SK-N-SH (cell line): Measurements from ENCODE around the gene ZNF280D. TPM values are rescaled to one million over a fixed set of nuclear protein-coding genes. Genes with fewer than 3 reads are reported as not detected.
"Not testable (repeated sequence)": the region's sequence is repeated elsewhere in the genome, so short reads cannot be mapped to it uniquely, and the experiment has no call there.

Experiments used
- CTCF ChIA-PET: fragments of 300-600, 350-600 bp; formaldehyde crosslinking; extraction: SDS; loops from one replicate; lab custom pipeline; 2021; lab: Yijun Ruan, JAX
- POLR2A ChIA-PET: fragments of 350-600 bp; sonication (Branson Sonifier 250); formaldehyde crosslinking; extraction: SDS; loops from one replicate; lab custom pipeline; 2020; ENCODE audit warnings: antibody characterized with exemption, inconsistent platforms; lab: Yijun Ruan, JAX
- DNase-seq: peaks from one replicate; pipeline ENCODE4 v3.0.0; 2012
- H2AFZ ChIP-seq: fragments of 200-600 bp; sonication (generic); 2 replicates; pipeline ENCODE4 v1.8.1; 2016; ENCODE audit warnings: antibody characterized with exemption, mild to moderate bottlenecking, low read depth
- H3F3A ChIP-seq: fragments of 200-600 bp; sonication (generic); replicated peaks from 2 replicates; pipeline ENCODE3; 2016; ENCODE audit warnings: antibody characterized with exemption, mild to moderate bottlenecking; ENCODE audit not compliant: insufficient read depth
- H3K27ac ChIP-seq, 2 experiments: fragments of 200-500 bp in 1 of 2; fragments of 200-600 bp in 1 of 2; sonication (Bioruptor generic) in 1 of 2; sonication (generic), shearing (Covaris generic) in 1 of 2; 2 replicates each; pipeline versions ENCODE4 v1.5.1 to v1.6.1; 2014 to 2016; ENCODE audit warnings: low read depth in 2 of 2, inconsistent platforms in 1 of 2, low read length in 1 of 2, mild to moderate bottlenecking in 1 of 2, mixed read lengths in 1 of 2
- H3K27me3 ChIP-seq: fragments of 200-600 bp; sonication (generic), shearing (Covaris generic); 2 replicates; pipeline ENCODE4 v1.6.1; 2016; ENCODE audit warnings: mixed run types; ENCODE audit not compliant: insufficient read depth
- H3K36me3 ChIP-seq, 2 experiments: fragments of 200-500 bp in 1 of 2; fragments of 200-600 bp in 1 of 2; sonication (Bioruptor generic) in 1 of 2; sonication (generic) in 1 of 2; replicated peaks in 1 of 2; 2 replicates each; pipeline versions ENCODE3 to v1.5.1; 2014 to 2016; ENCODE audit warnings: low read length in 1 of 2, mild to moderate bottlenecking in 1 of 2; ENCODE audit not compliant: insufficient read depth in 2 of 2, control insufficient read depth in 1 of 2
- H3K4me1 ChIP-seq, 2 experiments: fragments of 200-500 bp in 1 of 2; fragments of 200-600 bp in 1 of 2; sonication (Bioruptor generic) in 1 of 2; sonication (generic), shearing (Covaris generic) in 1 of 2; 2 replicates each; pipeline versions ENCODE4 v1.5.1 to v1.6.1; 2014 to 2016; ENCODE audit warnings: low read depth in 1 of 2, low read length in 1 of 2, mixed run types in 1 of 2; ENCODE audit not compliant: insufficient read depth in 2 of 2, control insufficient read depth in 1 of 2
- H3K4me2 ChIP-seq: fragments of 200-600 bp; sonication (generic), shearing (Covaris generic); 2 replicates; pipeline ENCODE4 v1.6.1; 2017; ENCODE audit warnings: mixed run types
- H3K4me3 ChIP-seq, 2 experiments: fragments of 200-500 bp in 1 of 2; fragments of 200-600 bp in 1 of 2; sonication (Bioruptor generic) in 1 of 2; sonication (generic), shearing (Covaris generic) in 1 of 2; 2 replicates each; pipeline versions ENCODE4 v1.5.1 to v1.8.1; 2014 to 2016; ENCODE audit warnings: low read depth in 2 of 2, inconsistent platforms in 1 of 2, low read length in 1 of 2, mild to moderate bottlenecking in 1 of 2, mixed read lengths in 1 of 2, moderate library complexity in 1 of 2
- H3K79me2 ChIP-seq: fragments of 200-600 bp; sonication (generic); 2 replicates; pipeline ENCODE4 v1.8.1; 2017; ENCODE audit warnings: mild to moderate bottlenecking; ENCODE audit not compliant: insufficient read depth
- H3K9ac ChIP-seq: fragments of 200-600 bp; sonication (generic); 2 replicates; pipeline ENCODE4 v1.6.1; 2017; ENCODE audit warnings: mixed run types
- H3K9me2 ChIP-seq: fragments of 200-600 bp; sonication (generic); 2 replicates; pipeline ENCODE4 v1.6.1; 2017; ENCODE audit warnings: mixed run types
- H3K9me3 ChIP-seq: fragments of 200-600 bp; sonication (generic); 2 replicates; pipeline ENCODE4 v1.6.1; 2017; ENCODE audit warnings: mixed run types, mild to moderate bottlenecking, moderate library complexity
- H4K20me1 ChIP-seq: fragments of 200-600 bp; sonication (generic); 2 replicates; pipeline ENCODE4 v1.6.1; 2017; ENCODE audit warnings: mild to moderate bottlenecking, mixed run types; ENCODE audit not compliant: insufficient read depth
- CHD2 ChIP-seq: fragments of 150-350 bp; IDR thresholded peaks from 2 replicates; pipeline ENCODE4 v1.6.1; 2018; ENCODE audit warnings: low read length; ENCODE audit not compliant: partially characterized antibody
- CTCF ChIP-seq: fragments of 200-600 bp; sonication (generic); IDR thresholded peaks from 2 replicates; pipeline ENCODE4 v1.6.1; 2017; ENCODE audit warnings: antibody characterized with exemption, mild to moderate bottlenecking, moderate library complexity
- ELF1 ChIP-seq: IDR thresholded peaks from 2 replicates; pipeline ENCODE4 v1.4.0; 2012
- GABPA ChIP-seq: IDR thresholded peaks from 2 replicates; pipeline ENCODE4 v1.4.0; 2012; ENCODE audit warnings: low read depth, mild to moderate bottlenecking
- JUND ChIP-seq: IDR thresholded peaks from 2 replicates; pipeline ENCODE4 v1.4.0; 2012
- MEF2A ChIP-seq: IDR thresholded peaks from 2 replicates; pipeline ENCODE4 v1.4.0; 2012; ENCODE audit warnings: low read depth, borderline replicate concordance
- NFIC ChIP-seq: IDR thresholded peaks from 2 replicates; pipeline ENCODE4 v1.4.0; 2012; ENCODE audit warnings: borderline replicate concordance
- POLR2AphosphoS5 ChIP-seq: IDR thresholded peaks from 2 replicates; pipeline ENCODE4 v1.6.1; 2012; ENCODE audit warnings: low read depth, low read length
- TAF1 ChIP-seq: IDR thresholded peaks from 2 replicates; pipeline ENCODE4 v1.6.1; 2012; ENCODE audit warnings: low read depth, mild to moderate bottlenecking, low read length, moderate library complexity, borderline replicate concordance
- USF1 ChIP-seq: IDR thresholded peaks from 2 replicates; pipeline ENCODE4 v1.4.0; 2012; ENCODE audit warnings: low read depth, borderline replicate concordance
- YY1 ChIP-seq: IDR thresholded peaks from 2 replicates; pipeline ENCODE4 v1.4.0; 2012; ENCODE audit warnings: low read depth, mild to moderate bottlenecking
- WGBS: methylation state at CpG from one replicate; pipeline ENCODE4 v1.1.6; 2017; ENCODE audit warnings: low lambda C conversion rate; 5-methylcytosine and 5-hydroxymethylcytosine counted together
- polyA plus RNA-seq, 3 experiments: library from polyadenylated mRNA; depleted of rRNA; stranded (reverse); fragments of >200 nt; gene quantifications; 2 replicates each; pipeline ENCODE4 v1.2.3, GENCODE V29; 2012

ZNF280D gene
- polyA plus RNA-seq, 1 of the 3 experiments (the other 2 are of a cell fraction): 5.4 TPM

GRCh38 chr15:56782306-56782705 lies 49.0 kb upstream of the ZNF280D start:
- no peak overlapping the region for H3K9ac ChIP-seq
- H3K27ac ChIP-seq: no peak overlapping the region
- H3F3A ChIP-seq: no peaks in the 10 kb centered on the region
- TF ChIP-seq ELF1 (no peak), JUND (no peak), GABPA (no peak), CTCF (no peak), POLR2AphosphoS5 (no peak), CHD2 (no peak), MEF2A (no peak), USF1 (no peak), NFIC (no peak)
- no peak overlapping the region for H2AFZ ChIP-seq
- no peak for DNase-seq
- H3K9me3 ChIP-seq: no peaks in the 10 kb centered on the region
- no peaks in the 10 kb centered on the region for H3K27me3 ChIP-seq
- no peaks in the 10 kb centered on the region for H3K79me2 ChIP-seq
- H3K9me2 ChIP-seq: no peaks in the 10 kb centered on the region
- no peak overlapping the region for H3K4me2 ChIP-seq
- H3K4me1 ChIP-seq: no peaks in the 10 kb centered on the region
- no peaks in the 10 kb centered on the region for H3K36me3 ChIP-seq
- ChIA-PET POLR2A (no interaction called here), CTCF (interaction anchor here (1.5 kb wide), 1 partner anchor 9 kb away, joined by 5 read pairs; no protein-coding TSS in a partner anchor)
- H4K20me1 ChIP-seq: no peaks in the 10 kb centered on the region
- no peak overlapping the region for H3K4me3 ChIP-seq
- 79% methylated on average over 8 of the region's 8 CpGs for WGBS

- 58% methylated on average over 2 of the region's 2 CpGs for WGBS
- no peaks in the 10 kb centered on the region for H3K79me2 ChIP-seq
- ChIA-PET POLR2A (no interaction called here), CTCF (no interaction called here)
- no peak overlapping the region for H2AFZ ChIP-seq
- no peak overlapping the region for H3K4me2 ChIP-seq
- no peak overlapping the region for H3K27ac ChIP-seq
- no peaks in the 10 kb centered on the region for H3F3A ChIP-seq
- no peaks in the 10 kb centered on the region for H3K36me3 ChIP-seq
- H3K9ac ChIP-seq: no peak overlapping the region
- H4K20me1 ChIP-seq: no peaks in the 10 kb centered on the region
- DNase-seq: no peak
- no peaks in the 10 kb centered on the region for H3K9me3 ChIP-seq
- no peaks in the 10 kb centered on the region for H3K9me2 ChIP-seq
- TF ChIP-seq TAF1: no peak
- no peak for TF ChIP-seq JUND
- TF ChIP-seq YY1: no peak
- H3K4me3 ChIP-seq: no peak overlapping the region
- H3K27me3 ChIP-seq: no peaks in the 10 kb centered on the region
- H3K4me1 ChIP-seq: no peaks in the 10 kb centered on the region
Observed at GRCh38 chr15:56781666-56782065, 48.4 kb upstream of the ZNF280D start.

- H3K4me1 ChIP-seq, H3K9ac ChIP-seq, H3K79me2 ChIP-seq, H3K9me2 ChIP-seq, H2AFZ ChIP-seq, DNase-seq, H3K27me3 ChIP-seq, POLR2A ChIA-PET, H4K20me1 ChIP-seq, H3K9me3 ChIP-seq, H3K4me2 ChIP-seq, H3F3A ChIP-seq, H3K36me3 ChIP-seq, H3K27ac ChIP-seq, H3K4me3 ChIP-seq: not testable (repeated sequence)
- CTCF ChIA-PET: interaction anchor here (1.7 kb wide), 1 partner anchor 13 kb away, joined by 6 read pairs; no protein-coding TSS in a partner anchor
- WGBS: 89% methylated on average over 12 of the region's 12 CpGs
Observed at GRCh38 chr15:56780102-56780725, 46.9 kb upstream of the ZNF280D start.

GRCh38 chr15:56779449-56779848 lies 46.1 kb upstream of the ZNF280D start:
- H3K4me1 ChIP-seq, H3K27ac ChIP-seq, H3K27me3 ChIP-seq, DNase-seq, H3F3A ChIP-seq, H3K4me2 ChIP-seq, H3K36me3 ChIP-seq, H3K9me3 ChIP-seq, H3K4me3 ChIP-seq, H3K79me2 ChIP-seq, H3K9me2 ChIP-seq, H3K9ac ChIP-seq, H4K20me1 ChIP-seq, POLR2A ChIA-PET, H2AFZ ChIP-seq: not testable (repeated sequence)
- CTCF ChIA-PET: interaction anchor here (1.7 kb wide), 1 partner anchor 14 kb away, joined by 6 read pairs; no protein-coding TSS in a partner anchor
- 78% methylated on average over 14 of the region's 25 CpGs for WGBS
